ENCODE data around the gene SORBS2.

DNA sequence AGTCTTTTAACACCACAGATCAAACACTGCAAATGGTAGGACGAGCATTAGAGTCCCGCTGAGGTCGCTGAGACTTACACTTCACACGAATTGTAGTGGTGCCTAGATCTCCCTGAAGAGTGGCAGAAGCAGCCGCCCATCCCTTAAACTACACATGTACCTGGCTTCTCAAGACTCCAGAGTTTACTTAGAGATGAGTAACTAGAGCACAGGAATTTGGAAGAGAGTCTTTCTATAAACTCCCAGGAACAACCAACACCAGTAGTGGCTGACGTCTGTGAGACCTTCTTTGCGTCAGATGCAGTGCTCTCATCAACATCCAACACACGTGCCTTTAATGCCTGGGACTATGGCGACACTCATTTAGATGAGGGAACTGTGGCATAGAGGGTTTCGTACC is 12.6 kb downstream of the SORBS2 start:
- TF ChIP-seq, protein P1, sequence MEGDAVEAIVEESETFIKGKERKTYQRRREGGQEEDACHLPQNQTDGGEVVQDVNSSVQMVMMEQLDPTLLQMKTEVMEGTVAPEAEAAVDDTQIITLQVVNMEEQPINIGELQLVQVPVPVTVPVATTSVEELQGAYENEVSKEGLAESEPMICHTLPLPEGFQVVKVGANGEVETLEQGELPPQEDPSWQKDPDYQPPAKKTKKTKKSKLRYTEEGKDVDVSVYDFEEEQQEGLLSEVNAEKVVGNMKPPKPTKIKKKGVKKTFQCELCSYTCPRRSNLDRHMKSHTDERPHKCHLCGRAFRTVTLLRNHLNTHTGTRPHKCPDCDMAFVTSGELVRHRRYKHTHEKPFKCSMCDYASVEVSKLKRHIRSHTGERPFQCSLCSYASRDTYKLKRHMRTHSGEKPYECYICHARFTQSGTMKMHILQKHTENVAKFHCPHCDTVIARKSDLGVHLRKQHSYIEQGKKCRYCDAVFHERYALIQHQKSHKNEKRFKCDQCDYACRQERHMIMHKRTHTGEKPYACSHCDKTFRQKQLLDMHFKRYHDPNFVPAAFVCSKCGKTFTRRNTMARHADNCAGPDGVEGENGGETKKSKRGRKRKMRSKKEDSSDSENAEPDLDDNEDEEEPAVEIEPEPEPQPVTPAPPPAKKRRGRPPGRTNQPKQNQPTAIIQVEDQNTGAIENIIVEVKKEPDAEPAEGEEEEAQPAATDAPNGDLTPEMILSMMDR (IDR thresholded peaks at IDR 0.05), result no peak
- no peak for TF ChIP-seq ZFX (IDR thresholded peaks at IDR 0.05; ENCODE audit: borderline replicate concordance)
